HUES64 (cell line): ENCODE data around the gene CNKSR3.
"Not testable (repeated sequence)": the region's sequence is repeated elsewhere in the genome, so short reads cannot be mapped to it uniquely, and the experiment has no call there.

Source experiments
- H3K27ac ChIP-seq: 2 replicates; pipeline ENCODE4 v1.7.0; 2013; ENCODE audit warnings: low read depth, low read length, inconsistent platforms
- H3K27me3 ChIP-seq: 2 replicates; pipeline ENCODE4 v1.6.1; 2013; ENCODE audit warnings: mild to moderate bottlenecking, low read length; ENCODE audit not compliant: insufficient read depth
- H3K36me3 ChIP-seq: 2 replicates; pipeline ENCODE4 v1.6.1; 2013; ENCODE audit warnings: mild to moderate bottlenecking, low read length; ENCODE audit not compliant: insufficient read depth
- H3K4me1 ChIP-seq: 2 replicates; pipeline ENCODE4 v1.6.1; 2013; ENCODE audit warnings: mild to moderate bottlenecking, low read length, moderate library complexity; ENCODE audit not compliant: insufficient read depth
- H3K4me3 ChIP-seq: 2 replicates; pipeline ENCODE4 v1.5.1; 2013; ENCODE audit warnings: mild to moderate bottlenecking, low read length, moderate library complexity
- H3K9ac ChIP-seq: 2 replicates; pipeline ENCODE4 v1.6.1; 2013; ENCODE audit warnings: mild to moderate bottlenecking, low read depth, low read length
- H3K9me3 ChIP-seq: 2 replicates; pipeline ENCODE4 v1.6.1; 2013; ENCODE audit warnings: low read depth, low read length; ENCODE audit not compliant: insufficient read depth
- WGBS: fragments of 150-250, 120-280 bp; methylation state at CpG from one replicate; pipeline ENCODE4 v1.1.7; 2013; ENCODE audit warnings: missing lambda C conversion rate; 5-methylcytosine and 5-hydroxymethylcytosine counted together

CNKSR3 gene

DNA sequence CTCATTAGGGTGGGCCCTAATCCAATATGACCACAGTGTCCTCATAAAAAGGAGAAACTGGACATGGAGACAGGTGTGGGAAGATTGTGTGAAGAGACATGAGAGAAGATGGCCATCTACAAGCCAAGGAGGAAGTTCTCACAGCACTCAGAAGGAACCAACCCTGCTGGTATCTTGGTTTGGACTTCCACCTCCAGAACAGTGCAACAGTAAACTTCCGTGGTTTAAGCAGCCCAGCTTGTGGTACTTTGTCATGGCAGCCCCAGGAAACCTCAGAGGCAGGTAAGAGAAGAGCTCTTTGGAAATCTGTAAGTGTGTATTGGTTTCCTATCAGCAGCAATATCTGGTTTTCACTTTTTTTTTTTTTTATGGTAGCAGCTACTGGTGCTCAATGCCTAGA is 16.5 kb upstream of the CNKSR3 start:
- WGBS = 79% methylated on average over 1 of the region's 1 CpG
- H3K4me3 ChIP-seq = no peak overlapping the region
- no peak overlapping the region for H3K27ac ChIP-seq
- no peaks in the 10 kb centered on the region for H3K36me3 ChIP-seq
- H3K9ac ChIP-seq = no peak overlapping the region
- no peaks in the 10 kb centered on the region; the same call in 1 of the 2 replicates for H3K9me3 ChIP-seq
- H3K27me3 ChIP-seq = no peaks in the 10 kb centered on the region
- no peaks in the 10 kb centered on the region for H3K4me1 ChIP-seq

DNA sequence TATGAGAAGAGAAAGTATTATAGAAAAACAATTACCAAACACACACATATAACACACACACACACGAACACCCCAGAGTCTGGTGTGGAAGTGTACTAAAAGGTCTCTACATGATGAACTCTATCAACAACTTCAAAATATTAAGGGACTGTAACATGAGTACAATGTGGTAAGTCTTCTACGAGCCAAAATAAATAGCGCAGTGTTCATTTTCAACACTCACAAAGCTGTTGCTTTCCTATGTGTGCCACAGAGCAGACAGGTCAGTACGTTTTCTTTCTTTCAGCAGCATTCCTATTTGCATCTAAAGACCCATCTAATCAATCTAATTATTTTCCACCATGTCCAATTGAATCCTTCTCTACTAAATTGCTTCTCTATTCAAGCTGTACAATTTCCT is 12.1 kb upstream of the CNKSR3 start:
- H3K9me3 ChIP-seq = no peaks in the 10 kb centered on the region; the same call in 1 of the 2 replicates

DNA sequence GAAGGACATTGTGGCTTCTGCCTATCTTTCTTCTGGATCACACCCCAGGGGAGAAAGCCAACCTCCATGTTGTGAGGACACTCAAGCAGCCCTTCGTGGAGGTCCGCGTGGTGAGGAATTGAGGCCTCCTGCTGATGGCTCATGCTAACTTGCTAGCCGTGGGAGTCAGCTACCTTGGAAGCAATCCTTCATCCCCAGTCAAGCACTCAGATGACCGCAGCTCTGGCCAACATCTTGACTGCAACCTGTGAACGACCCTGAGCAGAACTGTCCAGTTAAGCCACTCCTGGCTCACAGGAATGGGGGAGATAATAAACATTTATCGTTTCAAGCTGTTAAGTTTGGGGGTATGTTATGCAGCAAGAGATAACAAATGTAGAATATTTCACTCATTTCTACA is 10.9 kb upstream of the CNKSR3 start:
- no peaks in the 10 kb centered on the region for H3K4me1 ChIP-seq
- no peaks in the 10 kb centered on the region; the same call in 1 of the 2 replicates for H3K27me3 ChIP-seq
- no peaks in the 10 kb centered on the region; the same call in 1 of the 2 replicates for H3K9me3 ChIP-seq
- H3K27ac ChIP-seq = no peak overlapping the region
- H3K4me3 ChIP-seq = no peak overlapping the region
- WGBS = 93% methylated on average over 7 of the region's 7 CpGs
- H3K9ac ChIP-seq = no peak overlapping the region
- no peaks in the 10 kb centered on the region for H3K36me3 ChIP-seq

More for the DNA sequence above, 12.1 kb upstream of the CNKSR3 start:
- no peak overlapping the region for H3K9ac ChIP-seq
- WGBS = 93% methylated on average over 3 of the region's 4 CpGs
- no peaks in the 10 kb centered on the region for H3K27me3 ChIP-seq
- H3K4me3 ChIP-seq = no peak overlapping the region
- no peaks in the 10 kb centered on the region for H3K4me1 ChIP-seq
- H3K27ac ChIP-seq = no peak overlapping the region
- no peaks in the 10 kb centered on the region for H3K36me3 ChIP-seq

DNA sequence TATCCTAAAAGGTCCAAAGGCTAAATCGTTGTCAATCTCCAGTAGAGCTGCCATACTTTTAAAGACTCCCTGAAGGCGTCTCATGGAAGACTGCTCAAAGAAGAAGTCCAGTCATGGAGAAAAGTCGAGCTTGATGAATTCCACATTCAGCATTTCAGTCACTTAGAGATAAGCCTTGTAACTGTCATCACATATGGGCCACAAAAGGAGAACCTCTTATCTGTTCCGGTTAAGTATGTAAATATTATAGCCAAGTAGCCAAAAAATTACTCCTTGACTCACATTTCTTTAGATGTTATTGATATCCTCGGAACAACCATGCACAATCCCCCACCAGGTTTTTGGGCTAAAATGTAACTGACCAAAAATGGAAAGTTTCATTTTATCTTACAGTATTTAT is 9.8 kb upstream of the CNKSR3 start:
- Histone ChIP-seq H3K36me3 (no peaks in the 10 kb centered on the region), H3K4me1 (peaks cover 7% of the 10 kb centered on the region; the same call in 1 of the 2 replicates), H3K9me3 (no peaks in the 10 kb centered on the region; the same call in 1 of the 2 replicates), H3K4me3 (no peak overlapping the region), H3K27ac (no peak overlapping the region), H3K27me3 (no peaks in the 10 kb centered on the region; the same call in 1 of the 2 replicates), H3K9ac (no peak overlapping the region)
- 68% methylated on average over 4 of the region's 5 CpGs for WGBS

DNA sequence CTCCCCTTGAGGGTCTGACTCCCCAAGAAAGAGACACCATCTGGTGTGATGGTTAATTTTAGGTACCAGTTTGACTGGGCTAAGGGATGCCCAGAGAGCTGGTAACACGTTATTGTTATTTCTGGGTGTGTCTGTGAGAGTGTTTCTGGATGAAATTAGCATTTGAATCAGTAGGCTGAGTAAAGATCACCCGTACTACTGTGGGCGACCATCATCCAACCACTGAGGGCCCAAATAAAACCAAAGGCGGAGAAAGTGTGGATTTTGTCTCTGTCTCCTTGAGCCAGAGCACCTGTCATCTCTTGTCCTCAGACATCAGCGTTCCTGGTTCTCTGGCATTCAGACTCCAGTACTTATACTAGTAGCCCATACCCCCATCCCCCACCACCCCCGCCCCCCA is 7.9 kb upstream of the CNKSR3 start:
- WGBS = 53% methylated on average over 4 of the region's 6 CpGs
- Histone ChIP-seq H3K4me3 (no peak overlapping the region), H3K36me3 (no peaks in the 10 kb centered on the region), H3K4me1 (peaks cover 18% of the 10 kb centered on the region; the same call in 1 of the 2 replicates), H3K9ac (no peak overlapping the region), H3K27ac (no peak overlapping the region), H3K9me3 (no peaks in the 10 kb centered on the region), H3K27me3 (peaks cover 7% of the 10 kb centered on the region)

DNA sequence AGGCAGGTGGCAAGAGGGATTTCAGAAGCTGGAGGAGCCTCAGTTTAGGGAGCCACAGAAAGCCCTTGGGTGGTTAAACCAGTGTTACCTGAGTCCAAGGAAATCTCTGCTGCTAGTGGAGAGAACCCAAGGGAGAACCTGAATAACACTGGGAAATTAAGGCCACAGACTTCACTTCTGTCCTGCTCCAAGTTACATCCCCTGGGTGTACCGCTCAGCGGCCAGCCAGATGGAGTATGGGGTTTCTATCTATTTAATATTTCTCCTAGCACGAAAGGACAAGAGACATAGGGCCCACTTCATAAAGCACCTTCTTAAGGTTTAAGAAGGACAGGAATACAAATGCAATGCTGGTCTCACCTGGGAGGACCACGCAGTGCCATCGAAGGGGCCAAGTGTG is 5.8 kb upstream of the CNKSR3 start:
- Histone ChIP-seq H3K9ac (no peak overlapping the region), H3K27ac (no peak overlapping the region), H3K27me3 (peaks cover 14% of the 10 kb centered on the region), H3K9me3 (no peaks in the 10 kb centered on the region), H3K36me3 (no peaks in the 10 kb centered on the region), H3K4me1 (peaks cover 37% of the 10 kb centered on the region), H3K4me3 (no peak overlapping the region)
- 99% methylated on average over 5 of the region's 5 CpGs for WGBS

DNA sequence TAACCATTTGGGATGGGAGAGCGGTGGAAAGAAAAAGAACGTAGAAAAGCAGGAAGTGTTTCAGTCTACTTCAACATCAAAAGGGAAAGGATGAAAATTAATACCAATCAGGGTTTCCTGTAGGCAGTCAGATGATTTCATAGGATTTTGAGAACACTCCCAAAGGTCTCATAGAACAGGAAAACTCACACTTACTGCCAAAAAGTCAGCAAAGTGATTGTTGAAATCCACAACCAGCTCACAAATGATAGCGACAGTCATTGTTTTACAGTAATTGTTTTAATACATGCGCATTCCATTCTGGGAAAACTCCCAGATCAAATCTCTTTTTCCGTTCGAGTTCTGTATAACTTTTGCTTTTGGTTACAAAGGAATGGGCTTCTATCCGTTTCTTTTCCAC is 5.3 kb upstream of the CNKSR3 start:
- H3K27me3 ChIP-seq = peaks cover 14% of the 10 kb centered on the region
- no peaks in the 10 kb centered on the region for H3K9me3 ChIP-seq
- peaks cover 41% of the 10 kb centered on the region for H3K4me1 ChIP-seq
- H3K9ac ChIP-seq = no peak overlapping the region
- H3K36me3 ChIP-seq = no peaks in the 10 kb centered on the region
- no peak overlapping the region for H3K27ac ChIP-seq
- H3K4me3 ChIP-seq = no peak overlapping the region
- 62% methylated on average over 5 of the region's 7 CpGs for WGBS

DNA sequence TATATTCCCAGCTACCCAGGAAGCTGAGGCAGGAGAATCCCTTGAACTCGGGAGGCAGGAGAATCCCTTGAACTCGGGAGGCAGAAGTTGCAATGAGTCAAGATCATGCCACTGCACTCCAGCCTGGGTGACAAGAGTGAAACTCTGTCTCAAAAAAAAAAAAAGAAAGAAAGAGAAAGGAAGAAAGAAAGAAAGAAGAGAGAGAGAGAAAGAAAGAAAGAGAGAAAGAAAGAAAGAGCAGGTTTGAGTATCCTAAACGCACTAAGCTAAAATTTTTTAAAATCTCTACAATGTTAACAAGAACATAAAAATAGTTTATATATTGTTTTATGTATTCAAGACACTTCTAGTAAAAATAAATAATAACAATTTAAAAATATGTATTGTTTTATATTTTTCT is 4.6 kb upstream of the CNKSR3 start:
- H3K9me3 ChIP-seq, H3K36me3 ChIP-seq, H3K4me3 ChIP-seq, H3K9ac ChIP-seq, H3K27ac ChIP-seq: not testable (repeated sequence)
- 94% methylated on average over 2 of the region's 3 CpGs for WGBS
- peaks cover 41% of the 10 kb centered on the region for H3K4me1 ChIP-seq
- H3K27me3 ChIP-seq = peaks cover 15% of the 10 kb centered on the region

DNA sequence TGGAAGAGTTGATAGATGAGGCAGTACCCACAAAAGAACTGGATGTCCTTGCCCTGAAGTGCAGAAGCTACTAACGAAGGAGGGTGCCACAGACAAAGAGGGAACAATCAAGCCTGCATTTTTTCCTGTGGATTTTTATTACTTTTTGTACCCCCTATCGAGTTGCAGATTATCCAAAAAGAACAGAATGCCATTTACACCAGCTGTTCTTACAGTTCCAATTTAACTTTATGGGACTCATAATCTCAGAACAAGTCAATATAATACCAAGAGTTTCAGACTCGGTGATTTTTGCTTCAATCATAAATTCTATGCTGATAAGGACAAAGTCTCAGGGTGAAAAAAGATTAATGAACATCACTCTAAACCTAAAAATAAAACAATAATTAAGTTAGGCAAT is 4.0 kb upstream of the CNKSR3 start:
- H3K9ac ChIP-seq = no peak overlapping the region
- H3K4me1 ChIP-seq = peaks cover 41% of the 10 kb centered on the region
- no peaks in the 10 kb centered on the region for H3K9me3 ChIP-seq
- no peak overlapping the region for H3K27ac ChIP-seq
- H3K27me3 ChIP-seq = peaks cover 21% of the 10 kb centered on the region
- no peak overlapping the region for H3K4me3 ChIP-seq
- WGBS = 86% methylated on average over 3 of the region's 3 CpGs
- no peaks in the 10 kb centered on the region for H3K36me3 ChIP-seq

DNA sequence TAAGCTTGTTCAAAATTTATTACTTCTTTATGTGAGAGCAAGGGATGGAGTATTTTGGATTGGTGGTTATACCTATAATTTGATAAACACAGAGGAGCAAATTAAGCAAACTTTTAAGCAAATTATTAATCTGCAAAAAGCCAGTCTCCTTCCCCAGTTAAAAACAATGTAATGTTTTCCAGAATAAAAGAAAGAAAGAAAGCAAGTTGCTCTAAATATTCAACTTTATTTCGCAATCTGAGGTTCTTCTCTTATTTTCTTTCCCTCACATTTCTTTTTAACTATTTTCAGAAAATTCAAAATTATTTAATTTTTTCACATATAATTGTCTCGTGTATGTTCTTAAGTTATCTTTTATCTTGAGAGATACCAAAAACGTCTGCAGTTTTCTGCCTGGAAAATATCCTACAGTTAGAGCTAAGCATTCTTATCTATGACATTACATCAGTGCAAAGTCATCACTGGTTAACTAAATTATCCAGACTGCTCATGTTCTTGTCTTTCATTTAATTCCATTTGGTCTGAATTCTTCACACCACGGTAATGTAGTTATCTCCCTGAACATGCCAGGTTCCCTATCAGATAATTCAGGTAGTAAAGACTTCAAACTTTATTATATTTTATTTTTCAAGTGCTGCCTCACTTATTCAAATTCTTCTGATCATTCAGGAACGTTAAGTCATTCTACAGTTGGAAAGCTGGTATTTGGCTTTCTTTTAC is 3.3 kb upstream of the CNKSR3 start:
- Histone ChIP-seq H3K27me3 (peaks cover 28% of the 10 kb centered on the region), H3K36me3 (no peaks in the 10 kb centered on the region), H3K27ac (no peak overlapping the region), H3K9ac (no peak overlapping the region), H3K9me3 (no peaks in the 10 kb centered on the region), H3K4me3 (no peak overlapping the region), H3K4me1 (peaks cover 43% of the 10 kb centered on the region)
- 79% methylated on average over 5 of the region's 5 CpGs for WGBS

DNA sequence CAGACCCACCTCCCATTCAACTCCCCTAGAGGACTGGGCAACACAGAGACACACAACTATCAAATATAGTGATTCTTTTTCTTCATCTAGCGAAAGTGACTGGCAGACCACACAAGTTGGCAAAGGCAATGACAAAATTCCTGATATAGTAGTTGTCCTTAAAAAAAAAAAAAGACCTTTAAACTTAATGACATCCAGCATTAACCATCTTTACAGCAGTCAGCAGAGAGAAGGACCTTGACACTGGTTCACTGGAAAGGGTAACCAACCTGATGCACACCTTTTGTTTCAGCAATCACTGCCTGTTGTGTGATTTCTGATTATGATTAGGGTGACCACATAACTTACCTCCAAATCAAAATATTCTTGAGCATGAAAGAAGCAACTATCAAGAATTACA is 1.7 kb upstream of the CNKSR3 start:
- WGBS = 100% methylated on average over 1 of the region's 1 CpG
- peaks cover 43% of the 10 kb centered on the region for H3K27me3 ChIP-seq
- no peaks in the 10 kb centered on the region for H3K9me3 ChIP-seq

DNA sequence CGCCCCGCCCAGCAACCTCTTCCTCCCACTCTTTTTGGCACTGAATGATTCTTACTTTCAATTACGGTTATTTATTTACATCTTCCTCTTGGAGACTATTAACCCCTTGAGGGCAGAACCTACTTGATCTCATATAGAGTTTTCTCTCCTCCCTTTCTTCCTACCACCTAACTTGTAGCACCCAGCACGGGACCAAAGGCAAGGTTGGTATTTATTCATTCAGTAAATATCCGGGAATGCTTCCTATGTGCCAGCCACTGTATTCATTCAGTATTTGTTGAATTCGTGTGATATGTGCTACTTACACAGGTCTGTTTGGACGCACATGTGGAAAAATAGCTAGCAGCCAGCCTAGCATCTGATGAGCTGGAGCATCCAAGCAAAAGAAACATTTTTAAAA is 1.3 kb upstream of the CNKSR3 start:
- peaks cover 49% of the 10 kb centered on the region for H3K4me1 ChIP-seq
- H3K4me3 ChIP-seq = no peak overlapping the region
- peaks cover 48% of the 10 kb centered on the region for H3K27me3 ChIP-seq
- no peaks in the 10 kb centered on the region for H3K9me3 ChIP-seq
- no peak overlapping the region for H3K9ac ChIP-seq
- H3K36me3 ChIP-seq = no peaks in the 10 kb centered on the region
- 37% methylated on average over 5 of the region's 7 CpGs for WGBS
- H3K27ac ChIP-seq = no peak overlapping the region

More for the DNA sequence above, 1.7 kb upstream of the CNKSR3 start:
- Histone ChIP-seq H3K4me3 (no peak overlapping the region), H3K9ac (no peak overlapping the region), H3K4me1 (peaks cover 49% of the 10 kb centered on the region), H3K36me3 (no peaks in the 10 kb centered on the region), H3K27ac (no peak overlapping the region)
